ENCODE data around the gene MYOM1. TPM values are rescaled to one million over a fixed set of nuclear protein-coding genes. Genes with fewer than 3 reads are reported as not detected.

Gene MYOM1
- total RNA-seq, 2 experiments from 2014 or later = 0.74 to 1.5 TPM

DNA sequence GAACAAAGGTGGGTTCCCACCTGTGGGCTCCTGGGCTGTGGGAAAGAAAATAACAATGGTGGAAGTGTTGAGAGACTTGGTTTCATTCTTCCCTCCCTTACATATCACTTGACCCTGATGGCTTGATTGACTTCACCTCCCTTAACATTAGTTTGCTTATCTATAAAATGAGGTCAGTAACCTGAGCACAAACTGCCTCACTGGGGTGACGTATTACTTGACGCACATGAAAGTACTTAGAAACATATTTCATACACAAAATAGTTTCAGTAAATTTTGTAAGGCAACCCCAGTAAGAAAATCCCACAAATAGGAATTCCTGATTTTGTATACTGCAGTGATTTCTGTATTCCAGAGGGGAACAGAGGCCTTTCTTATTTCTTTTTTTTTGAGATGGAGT is 177.4 kb downstream of the MYOM1 start:
- H3K9me3 ChIP-seq (ENCODE audit: control insufficient read depth in 1 of 2, insufficient read depth in 1 of 2, low read length in 2 of 2) = no peaks in the 10 kb centered on the region
- no peak overlapping the region for H3K27ac Mint-ChIP-seq
- no peak overlapping the region for H3K4me3 Mint-ChIP-seq
- TF ChIP-seq, protein P1, sequence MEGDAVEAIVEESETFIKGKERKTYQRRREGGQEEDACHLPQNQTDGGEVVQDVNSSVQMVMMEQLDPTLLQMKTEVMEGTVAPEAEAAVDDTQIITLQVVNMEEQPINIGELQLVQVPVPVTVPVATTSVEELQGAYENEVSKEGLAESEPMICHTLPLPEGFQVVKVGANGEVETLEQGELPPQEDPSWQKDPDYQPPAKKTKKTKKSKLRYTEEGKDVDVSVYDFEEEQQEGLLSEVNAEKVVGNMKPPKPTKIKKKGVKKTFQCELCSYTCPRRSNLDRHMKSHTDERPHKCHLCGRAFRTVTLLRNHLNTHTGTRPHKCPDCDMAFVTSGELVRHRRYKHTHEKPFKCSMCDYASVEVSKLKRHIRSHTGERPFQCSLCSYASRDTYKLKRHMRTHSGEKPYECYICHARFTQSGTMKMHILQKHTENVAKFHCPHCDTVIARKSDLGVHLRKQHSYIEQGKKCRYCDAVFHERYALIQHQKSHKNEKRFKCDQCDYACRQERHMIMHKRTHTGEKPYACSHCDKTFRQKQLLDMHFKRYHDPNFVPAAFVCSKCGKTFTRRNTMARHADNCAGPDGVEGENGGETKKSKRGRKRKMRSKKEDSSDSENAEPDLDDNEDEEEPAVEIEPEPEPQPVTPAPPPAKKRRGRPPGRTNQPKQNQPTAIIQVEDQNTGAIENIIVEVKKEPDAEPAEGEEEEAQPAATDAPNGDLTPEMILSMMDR (IDR thresholded peaks at IDR 0.05) = no peak
- intact Hi-C loops (cut with DNase I, micrococcal nuclease) = no loop called here
- POLR2A ChIA-PET = interaction anchor here (1.9 kb wide), 1 partner anchor 17 kb away, joined by 4 read pairs; no protein-coding TSS in a partner anchor
- H3K4me1 ChIP-seq (ENCODE audit: insufficient read depth, low read length) = peaks cover 8% of the 10 kb centered on the region
- H3K36me3 Mint-ChIP-seq (ENCODE audit: low read depth) = no peaks in the 10 kb centered on the region
- DNase-seq (no peak), ATAC-seq (ENCODE audit: poor library complexity) (no peak)
- H3K4me1 Mint-ChIP-seq (ENCODE audit: low read depth) = peaks cover 33% of the 10 kb centered on the region
- no peak overlapping the region for H3K4me3 ChIP-seq (ENCODE audit: low read length)
- H3K27ac ChIP-seq (ENCODE audit: low read depth in 1 of 2, low read length in 2 of 2) = peak overlapping the region in 1 of 2 donors; percentile 20
- H3K36me3 ChIP-seq (ENCODE audit: insufficient read depth, low read length) = no peaks in the 10 kb centered on the region
- H3K27me3 Mint-ChIP-seq = no peaks in the 10 kb centered on the region
- CTCF ChIA-PET = interaction anchor here (1.5 kb wide), 1 partner anchor 87 kb away, joined by 3 read pairs; no protein-coding TSS in a partner anchor
- no peaks in the 10 kb centered on the region for H3K9me3 Mint-ChIP-seq
- H3K27me3 ChIP-seq (ENCODE audit: control insufficient read depth in 1 of 2, insufficient read depth in 2 of 2, low read length in 2 of 2) = no peaks in the 10 kb centered on the region

DNA sequence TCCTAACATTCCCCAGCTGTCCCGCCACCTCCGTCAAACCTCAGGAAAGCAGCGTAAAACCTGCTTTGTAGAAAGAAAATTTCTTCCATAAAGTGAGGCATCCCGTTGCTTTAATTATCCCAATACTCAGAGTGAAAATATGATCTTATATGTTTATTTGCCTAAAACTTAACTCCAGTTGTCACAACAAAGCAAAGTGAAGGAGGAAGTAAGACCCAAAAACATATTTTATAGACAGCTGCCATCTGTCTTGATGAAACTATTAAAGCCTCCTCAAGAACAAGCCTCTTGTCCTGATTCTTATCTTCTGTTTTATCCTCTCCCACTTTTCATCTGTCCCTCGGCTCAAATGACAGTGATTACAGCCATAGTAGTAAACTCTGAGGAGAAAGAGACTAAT is 177.9 kb downstream of the MYOM1 start:
- Mint-ChIP-seq H3K27me3 (no peaks in the 10 kb centered on the region), H3K9me3 (no peaks in the 10 kb centered on the region), H3K4me1 (ENCODE audit: low read depth) (peaks cover 34% of the 10 kb centered on the region), H3K36me3 (ENCODE audit: low read depth) (no peaks in the 10 kb centered on the region), H3K4me3 (no peak overlapping the region), H3K27ac (no peak overlapping the region)
- no peaks in the 10 kb centered on the region for H3K36me3 ChIP-seq (ENCODE audit: insufficient read depth, low read length)
- H3K27me3 ChIP-seq (ENCODE audit: control insufficient read depth in 1 of 2, insufficient read depth in 2 of 2, low read length in 2 of 2) = no peaks in the 10 kb centered on the region
- no peak overlapping the region for H3K4me3 ChIP-seq (ENCODE audit: low read length)
- TF ChIP-seq, protein P1 (IDR thresholded peaks at IDR 0.05) = no peak
- H3K4me1 ChIP-seq (ENCODE audit: insufficient read depth, low read length) = peaks cover 10% of the 10 kb centered on the region
- ATAC-seq (ENCODE audit: poor library complexity) = no peak
- H3K27ac ChIP-seq (ENCODE audit: low read depth in 1 of 2, low read length in 2 of 2) = peak overlapping the region in 1 of 2 donors; percentile 20
- DNase-seq = no peak
- ChIA-PET CTCF (interaction anchor here (1.5 kb wide), 1 partner anchor 87 kb away, joined by 3 read pairs; no protein-coding TSS in a partner anchor), POLR2A (interaction anchor here (1.9 kb wide), 1 partner anchor 18 kb away, joined by 4 read pairs; no protein-coding TSS in a partner anchor)
- H3K9me3 ChIP-seq (ENCODE audit: control insufficient read depth in 1 of 2, insufficient read depth in 1 of 2, low read length in 2 of 2) = no peaks in the 10 kb centered on the region
- intact Hi-C loops (cut with DNase I, micrococcal nuclease) = no loop called here

DNA sequence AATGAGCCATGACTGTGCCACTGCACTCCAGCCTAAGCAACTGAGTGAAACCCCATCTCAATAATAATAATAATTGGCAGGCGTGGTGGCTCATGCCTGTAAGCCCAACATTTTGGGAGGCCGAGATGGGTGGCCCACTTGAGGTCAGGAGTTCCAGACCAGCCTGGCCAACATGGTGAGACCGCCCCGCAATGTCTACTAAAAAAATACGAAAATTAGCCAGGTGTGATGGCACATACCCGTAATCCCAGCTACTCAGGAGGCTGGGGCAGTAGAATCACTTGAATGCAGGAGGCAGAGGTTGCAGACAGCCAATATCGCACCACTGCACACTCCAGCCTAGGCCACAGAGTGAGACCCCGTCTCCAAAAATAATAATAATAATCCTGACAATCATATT is 178.9 kb downstream of the MYOM1 start:
- intact Hi-C loops (cut with DNase I, micrococcal nuclease) = no loop called here
- Mint-ChIP-seq H3K27ac (no peak overlapping the region), H3K4me1 (ENCODE audit: low read depth) (peaks cover 24% of the 10 kb centered on the region), H3K9me3 (no peaks in the 10 kb centered on the region), H3K36me3 (ENCODE audit: low read depth) (no peaks in the 10 kb centered on the region), H3K27me3 (no peaks in the 10 kb centered on the region), H3K4me3 (no peak overlapping the region)
- Histone ChIP-seq H3K36me3 (ENCODE audit: insufficient read depth, low read length) (no peaks in the 10 kb centered on the region), H3K27ac (ENCODE audit: low read depth in 1 of 2, low read length in 2 of 2) (no peak overlapping the region), H3K27me3 (ENCODE audit: control insufficient read depth in 1 of 2, insufficient read depth in 2 of 2, low read length in 2 of 2) (no peaks in the 10 kb centered on the region), H3K9me3 (ENCODE audit: control insufficient read depth in 1 of 2, insufficient read depth in 1 of 2, low read length in 2 of 2) (no peaks in the 10 kb centered on the region), H3K4me3 (ENCODE audit: low read length) (no peak overlapping the region), H3K4me1 (ENCODE audit: insufficient read depth, low read length) (peaks cover 10% of the 10 kb centered on the region)
- POLR2A ChIA-PET = interaction anchor here (1.1 to 1.9 kb wide), 2 partner anchors 19 to 56 kb away, joined by 4 to 5 read pairs; no protein-coding TSS in a partner anchor
- DNase-seq (no peak), ATAC-seq (ENCODE audit: poor library complexity) (no peak)
- TF ChIP-seq, protein P1 (IDR thresholded peaks at IDR 0.05) = no peak
- CTCF ChIA-PET = interaction anchor here (1.5 to 1.6 kb wide), 2 partner anchors 22 to 88 kb away, joined by 3 to 5 read pairs; no protein-coding TSS in a partner anchor

Measured in CD4-positive, alpha-beta T cell (primary cell).